Activated CD8-positive, alpha-beta memory T cell treated with anti-CD3 and anti-CD28 coated beads for 48 hours (primary cell): Measurements from ENCODE around the gene HOMER2.

Experiments used
- DNase-seq, 3 experiments: peaks; one replicate each; pipeline ENCODE4 v3.0.0-alpha.2; 2020; ENCODE audit warnings: low read depth in 2 of 3, low spot score in 2 of 3

HOMER2 gene

DNA sequence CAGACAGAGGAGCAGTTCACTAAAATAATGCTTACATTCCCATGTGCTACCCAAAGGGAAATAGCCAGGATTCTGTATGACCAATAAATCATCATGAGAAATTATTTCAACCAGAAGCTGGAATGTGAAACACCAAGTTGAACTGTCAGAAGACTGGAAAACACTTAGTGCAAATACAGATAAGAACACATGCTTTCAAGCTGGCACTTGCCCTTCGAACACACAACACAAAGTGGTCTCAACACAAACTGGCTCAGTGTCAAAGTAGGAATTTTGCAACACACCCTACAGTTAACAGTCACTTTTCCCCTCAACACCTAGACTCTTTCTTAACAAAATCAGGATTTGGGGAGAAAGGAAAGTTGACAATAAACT lies 148.0 kb downstream of the HOMER2 start:
- no peak for DNase-seq

- DNase-seq, result no peak
Measured at GRCh38 chr15:82803793-82804574, 148.5 kb downstream of the HOMER2 start.

GRCh38 chr15:82802497-82802896 lies 150.0 kb downstream of the HOMER2 start:
- DNase-seq, result no peak

DNA sequence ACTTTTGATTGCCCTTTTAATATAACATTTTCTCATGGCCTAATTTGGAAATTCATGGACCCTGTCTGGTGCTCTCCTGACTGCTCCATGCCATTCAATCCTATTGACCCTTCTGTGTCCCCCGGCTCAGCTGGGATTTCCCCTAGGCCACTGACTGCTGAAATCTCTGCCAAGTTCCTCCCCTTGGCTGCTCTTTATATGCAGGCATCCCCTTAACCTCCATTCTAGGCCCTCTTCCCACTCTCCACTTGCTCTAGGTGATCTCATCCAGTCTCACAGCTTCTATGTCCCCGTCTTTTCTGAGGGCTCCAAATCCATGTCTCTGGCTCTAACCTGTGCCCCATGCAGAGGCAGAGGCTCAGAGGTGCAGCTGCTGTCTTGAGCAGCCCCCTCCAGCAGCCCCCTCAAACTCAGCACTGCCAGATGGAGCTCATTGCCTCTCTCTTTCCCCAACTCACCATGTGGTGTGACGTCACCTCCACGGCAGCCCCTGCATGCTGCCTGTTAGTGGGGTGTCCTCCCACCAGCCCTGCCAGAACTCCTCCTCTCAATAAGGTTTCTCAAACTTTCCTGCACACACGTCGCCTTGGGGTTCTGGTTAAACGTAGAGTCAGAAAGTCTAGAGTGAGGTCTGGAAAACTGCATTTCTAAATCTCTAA lies 153.2 kb downstream of the HOMER2 start:
- DNase-seq, result no peak
